ENCODE data around the gene KRTAP2-1. TPM values are rescaled to one million over a fixed set of nuclear protein-coding genes. Genes with fewer than 3 reads are reported as not detected.
A peak's percentile ranks its signal among the peaks of the same experiment; 100 is the strongest.
"Not testable (repeated sequence)": the region's sequence is repeated elsewhere in the genome, so short reads cannot be mapped to it uniquely, and the experiment has no call there.

Gene KRTAP2-1
- total RNA-seq, 1 experiment from 2014 or later = not detected

GRCh38 chr17:41003926-41004325 is 43.2 kb downstream of the KRTAP2-1 start:
- Mint-ChIP-seq H3K4me1 (ENCODE audit: low read depth, unreplicated experiment) (peaks cover 43% of the 10 kb centered on the region), H3K36me3 (ENCODE audit: insufficient read depth, unreplicated experiment) (peaks cover 14% of the 10 kb centered on the region), H3K27me3 (ENCODE audit: insufficient read depth, unreplicated experiment) (no peaks in the 10 kb centered on the region), H3K4me3 (ENCODE audit: unreplicated experiment) (no peak overlapping the region), H3K27ac (ENCODE audit: unreplicated experiment) (peak overlapping the region; percentile 11), H3K9me3 (ENCODE audit: unreplicated experiment) (no peaks in the 10 kb centered on the region)
- no TSS peak for BruUV-seq (replicated peaks)
- POLR2A ChIA-PET = no interaction called here
- H3K27me3 ChIP-seq (replicated peaks; ENCODE audit: control insufficient read depth, insufficient read depth, low read length) = no peaks in the 10 kb centered on the region
- CTCF ChIA-PET = no interaction called here
- intact Hi-C loops (cut with micrococcal nuclease; ENCODE audit: unreplicated experiment) = no loop called here
- no peak for TF ChIP-seq CTCF (IDR thresholded peaks at IDR 0.05; ENCODE audit: insufficient read depth in 1 of 2, low read depth in 1 of 2, low read length in 1 of 2, severe bottlenecking in 1 of 2, unreplicated experiment in 1 of 2)
- no peak for DNase-seq
- H3K4me1 ChIP-seq = peaks cover 35% of the 10 kb centered on the region
- peaks cover 9% of the 10 kb centered on the region; the same call in 1 of the 2 replicates for H3K9me3 ChIP-seq
- no peak overlapping the region for H3K4me3 ChIP-seq (ENCODE audit: low read depth, low read length)
- H3K36me3 ChIP-seq (ENCODE audit: control insufficient read depth, insufficient read depth, low read length) = no peaks in the 10 kb centered on the region

- Histone ChIP-seq H3K4me1 (peaks cover 24% of the 10 kb centered on the region), H3K4me3 (ENCODE audit: low read depth, low read length) (no peak overlapping the region), H3K27me3 (replicated peaks; ENCODE audit: control insufficient read depth, insufficient read depth, low read length) (no peaks in the 10 kb centered on the region), H3K9me3 (peaks cover 6% of the 10 kb centered on the region; the same call in 1 of the 2 replicates), H3K36me3 (ENCODE audit: control insufficient read depth, insufficient read depth, low read length) (no peaks in the 10 kb centered on the region)
- ChIA-PET POLR2A (interaction anchor here (0.5 kb wide), 1 partner anchor 526 kb away, joined by 3 read pairs; no protein-coding TSS in a partner anchor), CTCF (no interaction called here)
- Mint-ChIP-seq H3K27me3 (ENCODE audit: insufficient read depth, unreplicated experiment) (no peaks in the 10 kb centered on the region), H3K36me3 (ENCODE audit: insufficient read depth, unreplicated experiment) (peaks cover 6% of the 10 kb centered on the region), H3K4me3 (ENCODE audit: unreplicated experiment) (no peak overlapping the region), H3K9me3 (ENCODE audit: unreplicated experiment) (no peaks in the 10 kb centered on the region), H3K4me1 (ENCODE audit: low read depth, unreplicated experiment) (peaks cover 38% of the 10 kb centered on the region), H3K27ac (ENCODE audit: unreplicated experiment) (peak overlapping the region; percentile 89)
- intact Hi-C loops (cut with micrococcal nuclease; ENCODE audit: unreplicated experiment) = no loop called here
- no peak for TF ChIP-seq CTCF (IDR thresholded peaks at IDR 0.05; ENCODE audit: insufficient read depth in 1 of 2, low read depth in 1 of 2, low read length in 1 of 2, severe bottlenecking in 1 of 2, unreplicated experiment in 1 of 2)
- no peak for DNase-seq
- no TSS peak for BruUV-seq (replicated peaks)
These were observed 44.3 kb downstream of the KRTAP2-1 start for GRCh38 chr17:41002814-41003213.

GRCh38 chr17:41001795-41002194 is 45.3 kb downstream of the KRTAP2-1 start:
- Histone ChIP-seq H3K27me3 (replicated peaks; ENCODE audit: control insufficient read depth, insufficient read depth, low read length) (no peaks in the 10 kb centered on the region), H3K4me1 (peaks cover 19% of the 10 kb centered on the region), H3K4me3 (ENCODE audit: low read depth, low read length) (no peak overlapping the region), H3K36me3 (ENCODE audit: control insufficient read depth, insufficient read depth, low read length) (no peaks in the 10 kb centered on the region), H3K9me3 (peaks cover 4% of the 10 kb centered on the region; the same call in 1 of the 2 replicates)
- no peak for TF ChIP-seq CTCF (IDR thresholded peaks at IDR 0.05; ENCODE audit: insufficient read depth in 1 of 2, low read depth in 1 of 2, low read length in 1 of 2, severe bottlenecking in 1 of 2, unreplicated experiment in 1 of 2)
- H3K4me3 Mint-ChIP-seq (ENCODE audit: unreplicated experiment) = no peak overlapping the region
- peaks cover 38% of the 10 kb centered on the region for H3K4me1 Mint-ChIP-seq (ENCODE audit: low read depth, unreplicated experiment)
- no peaks in the 10 kb centered on the region for H3K27me3 Mint-ChIP-seq (ENCODE audit: insufficient read depth, unreplicated experiment)
- H3K9me3 Mint-ChIP-seq (ENCODE audit: unreplicated experiment) = no peaks in the 10 kb centered on the region
- POLR2A ChIA-PET = no interaction called here
- intact Hi-C loops (cut with micrococcal nuclease; ENCODE audit: unreplicated experiment) = no loop called here
- no TSS peak for BruUV-seq (replicated peaks)
- CTCF ChIA-PET = no interaction called here
- DNase-seq = no peak
- peak overlapping the region; percentile 89 for H3K27ac Mint-ChIP-seq (ENCODE audit: unreplicated experiment)
- H3K36me3 Mint-ChIP-seq (ENCODE audit: insufficient read depth, unreplicated experiment) = peaks cover 6% of the 10 kb centered on the region

- Mint-ChIP-seq H3K9me3 (ENCODE audit: unreplicated experiment) (peaks cover 11% of the 10 kb centered on the region), H3K4me1 (ENCODE audit: low read depth, unreplicated experiment) (peaks cover 30% of the 10 kb centered on the region)
- H3K36me3 ChIP-seq (ENCODE audit: control insufficient read depth, insufficient read depth, low read length); H3K4me1 ChIP-seq; DNase-seq; BruUV-seq (replicated peaks); H3K27me3 ChIP-seq (replicated peaks; ENCODE audit: control insufficient read depth, insufficient read depth, low read length); CTCF ChIA-PET; POLR2A ChIA-PET; intact Hi-C loops (cut with micrococcal nuclease; ENCODE audit: unreplicated experiment); H3K9me3 ChIP-seq; H3K4me3 ChIP-seq (ENCODE audit: low read depth, low read length); H3K36me3 Mint-ChIP-seq (ENCODE audit: insufficient read depth, unreplicated experiment); H3K4me3 Mint-ChIP-seq (ENCODE audit: unreplicated experiment); H3K27ac Mint-ChIP-seq (ENCODE audit: unreplicated experiment); H3K27me3 Mint-ChIP-seq (ENCODE audit: insufficient read depth, unreplicated experiment): not testable (repeated sequence)
These were observed 47.6 kb downstream of the KRTAP2-1 start, which contains the start of gene KRTAP3-2 for GRCh38 chr17:40999563-40999962. TSS of gene KRTAP3-2 (minus strand) at chr17:40999906. CDS start at chr17:40999853, 53 bp downstream.
